WTC11 (cell line): Measurements from ENCODE around the gene SLC7A10. TPM values are rescaled to one million over a fixed set of nuclear protein-coding genes. Genes with fewer than 3 reads are reported as not detected.

ENCODE experiments used
- ATAC-seq: fragments of 200-7000 bp; cut with Tn5 transposase; 2 replicates; pipeline ENCODE4 v1.10.0; 2021; ENCODE audit warnings: mild to moderate bottlenecking, moderate library complexity
- CTCF ChIA-PET: fragments of 300-600 bp; sonication (Branson Sonifier 250); formaldehyde crosslinking; loops from one replicate; lab custom pipeline; 2021; ENCODE audit warnings: antibody characterized with exemption; lab: Charles Lee
- POLR2A ChIA-PET: fragments of 350-600 bp; sonication (Branson Sonifier 250); formaldehyde crosslinking; loops from one replicate; lab custom pipeline; 2021; ENCODE audit warnings: antibody characterized with exemption; lab: Charles Lee
- DNase-seq: peaks from one replicate; pipeline ENCODE4 v3.0.0; 2021; ENCODE audit warnings: low spot score
- H3K27ac Mint-ChIP-seq: 2 replicates; pipeline ENCODE4 v1.8.0; 2021; ENCODE audit warnings: mixed read lengths
- H3K27me3 Mint-ChIP-seq: 2 replicates; pipeline ENCODE4 v1.8.0; 2021; ENCODE audit warnings: low read depth, mild to moderate bottlenecking, moderate library complexity, mixed read lengths
- H3K36me3 Mint-ChIP-seq: 2 replicates; pipeline ENCODE4 v1.8.0; 2021; ENCODE audit warnings: mixed read lengths
- H3K4me1 Mint-ChIP-seq: 2 replicates; pipeline ENCODE4 v1.8.0; 2022; ENCODE audit warnings: mixed read lengths
- H3K4me3 Mint-ChIP-seq: 2 replicates; pipeline ENCODE4 v1.8.0; 2021; ENCODE audit warnings: mild to moderate bottlenecking, moderate library complexity, mixed read lengths
- H3K9me3 Mint-ChIP-seq: 2 replicates; pipeline ENCODE4 v1.8.0; 2021; ENCODE audit warnings: mixed read lengths
- ARID4B ChIP-seq: sonication (generic); formaldehyde crosslinking; IDR thresholded peaks from 2 replicates; pipeline ENCODE4 v1.8.0; 2023; ENCODE audit warnings: missing genetic modification reagents, mild to moderate bottlenecking, borderline replicate concordance
- CREM ChIP-seq: sonication (generic); formaldehyde crosslinking; IDR thresholded peaks from 2 replicates; pipeline ENCODE4 v1.8.1; 2022; ENCODE audit warnings: mild to moderate bottlenecking, missing genetic modification reagents, moderate library complexity
- FOXP1 ChIP-seq: sonication (generic); formaldehyde crosslinking; IDR thresholded peaks from 2 replicates; pipeline ENCODE4 v1.8.0; 2022; ENCODE audit warnings: missing genetic modification reagents, mild to moderate bottlenecking, moderate library complexity, borderline replicate concordance
- GRHL2 ChIP-seq: fragments of 250-450 bp; sonication (Bioruptor Pico); IDR thresholded peaks from 2 replicates; pipeline ENCODE4 v1.8.0; 2022; ENCODE audit warnings: mild to moderate bottlenecking, moderate library complexity; ENCODE audit not compliant: insufficient replicate concordance, severe bottlenecking
- IRF2 ChIP-seq: sonication (generic); formaldehyde crosslinking; IDR thresholded peaks from 2 replicates; pipeline ENCODE4 v1.8.0; 2022; ENCODE audit warnings: low read depth, missing genetic modification reagents, borderline replicate concordance
- MYBL2 ChIP-seq: sonication (generic); formaldehyde crosslinking; IDR thresholded peaks from 2 replicates; pipeline ENCODE4 v1.8.1; 2023; ENCODE audit warnings: mild to moderate bottlenecking, moderate library complexity, missing genetic modification reagents
- NR2C2 ChIP-seq: sonication (generic); formaldehyde crosslinking; IDR thresholded peaks from 2 replicates; pipeline ENCODE4 v1.8.0; 2022; ENCODE audit warnings: mild to moderate bottlenecking, missing genetic modification reagents
- SP1 ChIP-seq: sonication (generic); formaldehyde crosslinking; conservative IDR thresholded peaks from 2 replicates; pipeline ENCODE4 v1.8.1; 2022; ENCODE audit warnings: missing genetic modification reagents
- TCF7 ChIP-seq: sonication (generic); formaldehyde crosslinking; IDR thresholded peaks from 2 replicates; pipeline ENCODE4 v1.8.0; 2022; ENCODE audit warnings: mild to moderate bottlenecking, low read depth, missing genetic modification reagents, moderate library complexity
- total RNA-seq: library from RNA; stranded (reverse); gene quantifications from 3 replicates; pipeline ENCODE4 v1.2.3, GENCODE V29; 2021
- TF ChIP-seq, protein P1 (sequence below): sonication (generic); formaldehyde crosslinking; IDR thresholded peaks from 2 replicates; pipeline ENCODE4 v1.8.0; 2022; ENCODE audit warnings: missing genetic modification reagents
- TF ChIP-seq, protein P2 (sequence below): sonication (generic); formaldehyde crosslinking; IDR thresholded peaks from 2 replicates; pipeline ENCODE4 v1.8.1; 2023; ENCODE audit warnings: mild to moderate bottlenecking, missing genetic modification reagents
- TF ChIP-seq, protein P3 (sequence below): sonication (generic); formaldehyde crosslinking; IDR thresholded peaks from 2 replicates; pipeline ENCODE4 v1.8.1; 2022; ENCODE audit warnings: missing genetic modification reagents, borderline replicate concordance
- TF ChIP-seq, protein P4 (sequence below): sonication (generic); formaldehyde crosslinking; IDR thresholded peaks from 2 replicates; pipeline ENCODE4 v1.8.1; 2023; ENCODE audit warnings: mild to moderate bottlenecking, moderate library complexity, missing genetic modification reagents

SLC7A10 gene
- total RNA-seq, 1 experiment from 2014 or later = 4.2 TPM

- TF ChIP-seq, protein P1, sequence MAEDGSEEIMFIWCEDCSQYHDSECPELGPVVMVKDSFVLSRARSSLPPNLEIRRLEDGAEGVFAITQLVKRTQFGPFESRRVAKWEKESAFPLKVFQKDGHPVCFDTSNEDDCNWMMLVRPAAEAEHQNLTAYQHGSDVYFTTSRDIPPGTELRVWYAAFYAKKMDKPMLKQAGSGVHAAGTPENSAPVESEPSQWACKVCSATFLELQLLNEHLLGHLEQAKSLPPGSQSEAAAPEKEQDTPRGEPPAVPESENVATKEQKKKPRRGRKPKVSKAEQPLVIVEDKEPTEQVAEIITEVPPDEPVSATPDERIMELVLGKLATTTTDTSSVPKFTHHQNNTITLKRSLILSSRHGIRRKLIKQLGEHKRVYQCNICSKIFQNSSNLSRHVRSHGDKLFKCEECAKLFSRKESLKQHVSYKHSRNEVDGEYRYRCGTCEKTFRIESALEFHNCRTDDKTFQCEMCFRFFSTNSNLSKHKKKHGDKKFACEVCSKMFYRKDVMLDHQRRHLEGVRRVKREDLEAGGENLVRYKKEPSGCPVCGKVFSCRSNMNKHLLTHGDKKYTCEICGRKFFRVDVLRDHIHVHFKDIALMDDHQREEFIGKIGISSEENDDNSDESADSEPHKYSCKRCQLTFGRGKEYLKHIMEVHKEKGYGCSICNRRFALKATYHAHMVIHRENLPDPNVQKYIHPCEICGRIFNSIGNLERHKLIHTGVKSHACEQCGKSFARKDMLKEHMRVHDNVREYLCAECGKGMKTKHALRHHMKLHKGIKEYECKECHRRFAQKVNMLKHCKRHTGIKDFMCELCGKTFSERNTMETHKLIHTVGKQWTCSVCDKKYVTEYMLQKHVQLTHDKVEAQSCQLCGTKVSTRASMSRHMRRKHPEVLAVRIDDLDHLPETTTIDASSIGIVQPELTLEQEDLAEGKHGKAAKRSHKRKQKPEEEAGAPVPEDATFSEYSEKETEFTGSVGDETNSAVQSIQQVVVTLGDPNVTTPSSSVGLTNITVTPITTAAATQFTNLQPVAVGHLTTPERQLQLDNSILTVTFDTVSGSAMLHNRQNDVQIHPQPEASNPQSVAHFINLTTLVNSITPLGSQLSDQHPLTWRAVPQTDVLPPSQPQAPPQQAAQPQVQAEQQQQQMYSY (CRISPR knock-in tag) = no peak
- no peak for TF ChIP-seq GRHL2 (CRISPR knock-in tag)
- no peak for TF ChIP-seq TCF7 (CRISPR knock-in tag)
- no peak for TF ChIP-seq FOXP1 (CRISPR knock-in tag)
- no peak for TF ChIP-seq NR2C2
- no peak for TF ChIP-seq SP1
- TF ChIP-seq, protein P2, sequence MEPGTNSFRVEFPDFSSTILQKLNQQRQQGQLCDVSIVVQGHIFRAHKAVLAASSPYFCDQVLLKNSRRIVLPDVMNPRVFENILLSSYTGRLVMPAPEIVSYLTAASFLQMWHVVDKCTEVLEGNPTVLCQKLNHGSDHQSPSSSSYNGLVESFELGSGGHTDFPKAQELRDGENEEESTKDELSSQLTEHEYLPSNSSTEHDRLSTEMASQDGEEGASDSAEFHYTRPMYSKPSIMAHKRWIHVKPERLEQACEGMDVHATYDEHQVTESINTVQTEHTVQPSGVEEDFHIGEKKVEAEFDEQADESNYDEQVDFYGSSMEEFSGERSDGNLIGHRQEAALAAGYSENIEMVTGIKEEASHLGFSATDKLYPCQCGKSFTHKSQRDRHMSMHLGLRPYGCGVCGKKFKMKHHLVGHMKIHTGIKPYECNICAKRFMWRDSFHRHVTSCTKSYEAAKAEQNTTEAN (CRISPR knock-in tag) = no peak
Measured at GRCh38 chr19:33212436-33213172, 13.0 kb downstream of the SLC7A10 start (continued).

DNA sequence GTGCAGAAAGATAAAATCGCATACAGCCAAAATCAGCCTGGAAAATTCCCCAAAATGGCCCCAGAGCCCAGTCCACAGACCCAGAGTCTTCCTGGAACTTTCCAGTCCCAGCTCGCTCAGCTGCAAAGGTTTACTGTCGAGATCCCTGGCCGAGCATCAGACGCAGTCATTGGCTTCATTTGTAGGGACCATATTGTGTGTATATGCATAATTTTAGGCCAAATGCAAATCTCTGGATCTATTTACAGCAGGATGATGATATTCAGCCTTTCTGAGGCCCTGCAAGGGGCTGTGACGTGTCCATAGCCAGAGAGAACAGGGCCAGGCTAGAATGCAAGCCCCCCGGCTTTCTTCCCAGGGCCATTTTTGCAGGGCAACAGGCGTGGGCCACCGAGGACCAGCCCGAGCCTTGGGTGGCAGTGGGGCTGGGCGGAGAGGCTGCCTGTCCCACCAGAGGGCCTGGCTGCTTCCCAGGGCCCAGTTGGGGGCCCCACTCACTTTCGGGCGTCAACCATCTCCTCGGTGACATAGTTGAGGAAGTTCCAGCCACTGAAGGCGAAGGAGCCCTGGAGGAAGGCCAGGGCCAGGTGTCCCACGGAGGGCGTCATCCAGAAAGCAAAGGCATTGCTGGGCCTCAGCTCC, 13.7 kb downstream of the SLC7A10 start:
- CTCF ChIA-PET = interaction anchor here (1.7 kb wide), 1 partner anchor 28 kb away, joined by 6 read pairs; no protein-coding TSS in a partner anchor
- Mint-ChIP-seq H3K4me1 (0 out of 2 replicates have a peak, but pooled peaks cover 6% of the 10 kb centered on the region), H3K27ac (no peak overlapping the region), H3K4me3 (no peak overlapping the region), H3K36me3 (no peaks in the 10 kb centered on the region), H3K27me3 (no peaks in the 10 kb centered on the region), H3K9me3 (no peaks in the 10 kb centered on the region)
- POLR2A ChIA-PET = no interaction called here
- ATAC-seq = no peak
- TF ChIP-seq, protein P3, sequence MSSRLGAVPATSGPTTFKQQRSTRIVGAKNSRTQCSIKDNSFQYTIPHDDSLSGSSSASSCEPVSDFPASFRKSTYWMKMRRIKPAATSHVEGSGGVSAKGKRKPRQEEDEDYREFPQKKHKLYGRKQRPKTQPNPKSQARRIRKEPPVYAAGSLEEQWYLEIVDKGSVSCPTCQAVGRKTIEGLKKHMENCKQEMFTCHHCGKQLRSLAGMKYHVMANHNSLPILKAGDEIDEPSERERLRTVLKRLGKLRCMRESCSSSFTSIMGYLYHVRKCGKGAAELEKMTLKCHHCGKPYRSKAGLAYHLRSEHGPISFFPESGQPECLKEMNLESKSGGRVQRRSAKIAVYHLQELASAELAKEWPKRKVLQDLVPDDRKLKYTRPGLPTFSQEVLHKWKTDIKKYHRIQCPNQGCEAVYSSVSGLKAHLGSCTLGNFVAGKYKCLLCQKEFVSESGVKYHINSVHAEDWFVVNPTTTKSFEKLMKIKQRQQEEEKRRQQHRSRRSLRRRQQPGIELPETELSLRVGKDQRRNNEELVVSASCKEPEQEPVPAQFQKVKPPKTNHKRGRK (CRISPR knock-in tag) = no peak
- TF ChIP-seq CREM (CRISPR knock-in tag) (no peak), MYBL2 (CRISPR knock-in tag) (no peak), ARID4B (CRISPR knock-in tag) (no peak), IRF2 (no peak)
- TF ChIP-seq, protein P4, sequence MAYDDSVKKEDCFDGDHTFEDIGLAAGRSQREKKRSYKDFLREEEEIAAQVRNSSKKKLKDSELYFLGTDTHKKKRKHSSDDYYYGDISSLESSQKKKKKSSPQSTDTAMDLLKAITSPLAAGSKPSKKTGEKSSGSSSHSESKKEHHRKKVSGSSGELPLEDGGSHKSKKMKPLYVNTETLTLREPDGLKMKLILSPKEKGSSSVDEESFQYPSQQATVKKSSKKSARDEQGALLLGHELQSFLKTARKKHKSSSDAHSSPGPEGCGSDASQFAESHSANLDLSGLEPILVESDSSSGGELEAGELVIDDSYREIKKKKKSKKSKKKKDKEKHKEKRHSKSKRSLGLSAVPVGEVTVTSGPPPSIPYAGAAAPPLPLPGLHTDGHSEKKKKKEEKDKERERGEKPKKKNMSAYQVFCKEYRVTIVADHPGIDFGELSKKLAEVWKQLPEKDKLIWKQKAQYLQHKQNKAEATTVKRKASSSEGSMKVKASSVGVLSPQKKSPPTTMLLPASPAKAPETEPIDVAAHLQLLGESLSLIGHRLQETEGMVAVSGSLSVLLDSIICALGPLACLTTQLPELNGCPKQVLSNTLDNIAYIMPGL (CRISPR knock-in tag) = no peak
- DNase-seq = no peak
